ENCODE results near the gene CNOT8.

GRCh38 chr5:154900066-154900465 lies 41.6 kb downstream of the CNOT8 start:
- TF ChIP-seq CTCF (IDR thresholded peaks at IDR 0.05) (no peak), ZFX (IDR thresholded peaks at IDR 0.05; ENCODE audit: borderline replicate concordance) (no peak)

Measured in 22Rv1 (cell line).